Endothelial cell of umbilical vein (primary cell): ENCODE data around the gene YWHAG. TPM values are rescaled to one million over a fixed set of nuclear protein-coding genes. Genes with fewer than 3 reads are reported as not detected.

Source experiments
- BruUV-seq: library from RNA; stranded (reverse); fragments of 400-500 nt; replicated peaks from 2 replicates; lab custom pipeline; 2021; lab: Mats Ljungman, UMichigan
- CTCF ChIA-PET: fragments of 300-600, 350-600 bp; sonication (Branson Sonifier 250); formaldehyde crosslinking; loops from one replicate; lab custom pipeline; 2021; ENCODE audit warnings: antibody characterized with exemption, inconsistent platforms; lab: Charles Lee
- POLR2A ChIA-PET: fragments of 300-600, 350-600 bp; sonication (Branson Sonifier 250); formaldehyde crosslinking; loops from one replicate; lab custom pipeline; 2021; ENCODE audit warnings: antibody characterized with exemption, inconsistent platforms; lab: Charles Lee
- DNase-seq: peaks from one replicate; pipeline ENCODE4 v3.0.0-alpha.2; 2011; ENCODE audit warnings: low read depth, low spot score
- FAIRE-seq: peaks from 2 replicates; lab custom pipeline; 2011; peaks lifted over from hg19 to GRCh38; lab: Jason Lieb, UNC
- H2AFZ ChIP-seq: 2 replicates; pipeline ENCODE4 v1.6.0; 2012; ENCODE audit warnings: low read depth, low read length, control low read depth, inconsistent platforms
- H3K27ac ChIP-seq: 2 replicates; pipeline ENCODE4 v1.5.1; 2011; ENCODE audit warnings: low read depth, mild to moderate bottlenecking, control low read depth, low read length, moderate library complexity; ENCODE audit not compliant: insufficient read depth
- H3K27me3 ChIP-seq, 2 experiments: 2 replicates each; pipeline versions ENCODE4 v1.6.0 to v1.6.1; 2011; ENCODE audit warnings: low read length in 2 of 2, mixed read lengths in 1 of 2; ENCODE audit not compliant: control insufficient read depth in 2 of 2, insufficient read depth in 2 of 2
- H3K36me3 ChIP-seq, 2 experiments: 2 replicates in 1 of 2; 3 replicates in 1 of 2; pipeline ENCODE4 v1.5.1; 2011; ENCODE audit warnings: low read length in 2 of 2, mild to moderate bottlenecking in 1 of 2, moderate library complexity in 1 of 2; ENCODE audit not compliant: control insufficient read depth in 2 of 2, insufficient read depth in 2 of 2; ENCODE audit errors: extremely low read depth in 1 of 2
- H3K4me1 ChIP-seq: 3 replicates; pipeline ENCODE4 v1.5.1; 2011; ENCODE audit warnings: mild to moderate bottlenecking, low read length; ENCODE audit not compliant: control insufficient read depth, insufficient read depth; ENCODE audit errors: extremely low read depth
- H3K4me2 ChIP-seq: 2 replicates; pipeline ENCODE4 v1.6.1; 2011; ENCODE audit warnings: low read length, control low read depth, mixed read lengths; ENCODE audit not compliant: insufficient read depth
- H3K4me3 ChIP-seq, 3 experiments: fragments of 200-600 bp in 1 of 3; sonication (generic), shearing (Covaris generic) in 1 of 3; replicated peaks in 1 of 3; 2 replicates each; pipeline ENCODE4 v1.5.1; 2011 to 2016; ENCODE audit warnings: control low read depth in 3 of 3, low read length in 3 of 3, mild to moderate bottlenecking in 2 of 3, inconsistent platforms in 1 of 3, low read depth in 1 of 3, moderate library complexity in 1 of 3; ENCODE audit not compliant: insufficient read depth in 1 of 3
- H3K79me2 ChIP-seq: 2 replicates; pipeline ENCODE4 v1.6.0; 2012; ENCODE audit warnings: low read length, inconsistent platforms; ENCODE audit not compliant: control insufficient read depth, insufficient read depth
- H3K9ac ChIP-seq: replicated peaks from 2 replicates; pipeline ENCODE3; 2011; ENCODE audit warnings: low read length, control low read depth; ENCODE audit not compliant: insufficient read depth; ENCODE audit errors: extremely low read depth
- H3K9me1 ChIP-seq: replicated peaks from 3 replicates; pipeline ENCODE4 v1.6.0; 2011; ENCODE audit warnings: mild to moderate bottlenecking, low read length; ENCODE audit not compliant: control insufficient read depth, insufficient read depth; ENCODE audit errors: extremely low read depth
- H3K9me3 ChIP-seq: replicated peaks from 2 replicates; pipeline ENCODE4 v1.5.1; 2012; ENCODE audit warnings: low read length, inconsistent platforms; ENCODE audit not compliant: control insufficient read depth, insufficient read depth
- H4K20me1 ChIP-seq: replicated peaks from 2 replicates; pipeline ENCODE3; 2011; ENCODE audit warnings: mild to moderate bottlenecking, low read length; ENCODE audit not compliant: control insufficient read depth, insufficient read depth; ENCODE audit errors: extremely low read depth
- EZH2 ChIP-seq: IDR thresholded peaks from 2 replicates; pipeline ENCODE4 v1.6.1; 2012; ENCODE audit warnings: borderline replicate concordance, low read depth, mild to moderate bottlenecking, moderate library complexity, low read length, inconsistent platforms; ENCODE audit not compliant: severe bottlenecking
- FOS ChIP-seq: IDR thresholded peaks from 2 replicates; pipeline ENCODE4 v1.6.1; 2011; ENCODE audit warnings: mild to moderate bottlenecking, low read length, moderate library complexity, borderline replicate concordance; ENCODE audit not compliant: insufficient read depth
- GATA2 ChIP-seq: IDR thresholded peaks from 2 replicates; pipeline ENCODE4 v1.7.0; 2011; ENCODE audit warnings: low read depth, mild to moderate bottlenecking, moderate library complexity, mixed read lengths, low read length; ENCODE audit not compliant: insufficient read length, insufficient read depth
- JUN ChIP-seq: IDR thresholded peaks from 2 replicates; pipeline ENCODE4 v1.6.1; 2011; ENCODE audit warnings: borderline replicate concordance, low read depth; ENCODE audit not compliant: insufficient read length, insufficient read depth
- MYC ChIP-seq: IDR thresholded peaks from one replicate; pipeline ENCODE4 v1.6.1; 2011; ENCODE audit warnings: mild to moderate bottlenecking, low read depth, low read length
- POLR2A ChIP-seq: IDR thresholded peaks from 2 replicates; pipeline ENCODE4 v1.6.1; 2012; ENCODE audit warnings: low read depth, mild to moderate bottlenecking, control low read depth, low read length
- POLR2AphosphoS5 ChIP-seq: IDR thresholded peaks from 2 replicates; pipeline ENCODE4 v1.6.1; 2012; ENCODE audit warnings: low read depth, mild to moderate bottlenecking, control low read depth, low read length, moderate library complexity; ENCODE audit not compliant: insufficient read depth
- dilution Hi-C: fragments of 300-500 bp; cut with MboI; formaldehyde crosslinking; loops from one replicate; pipeline ENCODE4 v1.15.0; 2019; ENCODE audit warnings: low sequenced_read_pairs; ENCODE audit not compliant: extremely low pct_ligation_motif_present
- intact Hi-C: fragments of 100-400 bp; cut with micrococcal nuclease; formaldehyde crosslinking; loops from one replicate; pipeline ENCODE4 v1.10.0; 2022
- polyA plus RNA-seq, 4 experiments: library from polyadenylated mRNA; depleted of rRNA in 3 of 4; stranded (reverse) in 3 of 4; unstranded in 1 of 4; fragments of >200 nt; gene quantifications; 2 replicates each; pipeline versions ENCODE4 v1.2.1 to v1.2.3, GENCODE V29; 2011 to 2012; ENCODE audit warnings: missing spikeins in 1 of 4
- total RNA-seq: library from RNA; stranded (reverse); gene quantifications from 2 replicates; pipeline ENCODE4 v1.2.3, GENCODE V29; 2021
- TF ChIP-seq, protein P1 (sequence below): IDR thresholded peaks from 2 replicates; pipeline ENCODE4 v1.6.1; 2011; ENCODE audit not compliant: insufficient read depth, insufficient read length
- TF ChIP-seq, protein P2 (sequence below), 2 donors: IDR thresholded peaks; 1 replicate in 1 of 2; 2 replicates in 1 of 2; pipeline ENCODE4 v1.5.1; 2011; ENCODE audit warnings: low read length in 2 of 2, mild to moderate bottlenecking in 2 of 2, moderate library complexity in 2 of 2, control low read depth in 1 of 2, inconsistent platforms in 1 of 2, low read depth in 1 of 2; ENCODE audit not compliant: insufficient read depth in 1 of 2; ENCODE audit errors: extremely low read depth in 1 of 2

YWHAG gene
- total and polyA plus RNA-seq, 2 donors (not counting 3 experiments of a cell fraction or from before 2014, with no cell fraction given), result 55.6 to 205 TPM

DNA sequence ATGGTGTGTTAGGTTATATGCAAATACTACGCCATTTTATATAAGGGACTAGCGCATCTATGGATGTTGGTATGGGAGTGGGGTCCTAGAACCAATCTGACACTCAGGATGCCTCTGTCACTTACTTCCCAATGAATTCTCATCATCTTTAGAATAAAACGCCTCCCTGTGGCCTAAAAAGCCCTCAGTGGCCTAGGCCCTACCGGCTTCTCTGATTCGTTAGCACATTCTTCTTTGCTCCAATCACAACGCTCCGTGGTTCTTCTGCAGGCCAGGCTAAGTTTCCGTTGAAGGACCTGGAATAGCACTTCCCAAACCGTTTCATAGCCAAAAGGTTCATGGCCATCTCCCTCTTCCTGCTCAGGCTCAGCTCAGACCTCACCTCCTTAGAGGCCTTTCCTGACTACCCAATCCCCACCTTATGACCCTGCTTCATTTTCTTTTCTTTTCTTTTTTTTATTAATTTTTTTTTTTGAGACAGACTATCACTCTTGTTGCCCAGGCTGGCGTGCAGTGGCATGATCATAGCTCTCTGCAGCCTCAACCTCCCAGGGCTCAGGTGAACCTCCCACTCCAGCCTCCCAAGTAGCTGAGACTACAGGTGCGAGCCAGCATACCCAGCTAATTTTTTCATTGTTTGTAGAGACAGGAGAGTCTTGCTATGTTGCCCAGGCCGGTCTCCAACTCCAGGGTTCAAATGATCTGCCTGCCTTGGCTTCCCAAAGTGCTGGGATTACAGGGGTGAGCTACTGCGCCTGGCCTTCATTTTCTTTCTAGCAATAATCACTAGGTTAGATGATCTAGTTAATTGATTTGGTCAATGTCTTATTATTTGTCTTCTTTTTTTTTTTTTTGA lies 24.5 kb upstream of the YWHAG start:
- no peak overlapping the region for H3K27ac ChIP-seq
- POLR2A ChIA-PET, result no interaction called here
- H3K79me2 ChIP-seq, result no peaks in the 10 kb centered on the region
- no peak for TF ChIP-seq EZH2
- TF ChIP-seq, protein P1, sequence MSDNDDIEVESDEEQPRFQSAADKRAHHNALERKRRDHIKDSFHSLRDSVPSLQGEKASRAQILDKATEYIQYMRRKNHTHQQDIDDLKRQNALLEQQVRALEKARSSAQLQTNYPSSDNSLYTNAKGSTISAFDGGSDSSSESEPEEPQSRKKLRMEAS, result no peak
- TF ChIP-seq POLR2A, result no peak
- TF ChIP-seq MYC, result no peak
- no peak for TF ChIP-seq FOS
- TF ChIP-seq POLR2AphosphoS5, result no peak
- TF ChIP-seq JUN, result no peak
- TF ChIP-seq, protein P2, sequence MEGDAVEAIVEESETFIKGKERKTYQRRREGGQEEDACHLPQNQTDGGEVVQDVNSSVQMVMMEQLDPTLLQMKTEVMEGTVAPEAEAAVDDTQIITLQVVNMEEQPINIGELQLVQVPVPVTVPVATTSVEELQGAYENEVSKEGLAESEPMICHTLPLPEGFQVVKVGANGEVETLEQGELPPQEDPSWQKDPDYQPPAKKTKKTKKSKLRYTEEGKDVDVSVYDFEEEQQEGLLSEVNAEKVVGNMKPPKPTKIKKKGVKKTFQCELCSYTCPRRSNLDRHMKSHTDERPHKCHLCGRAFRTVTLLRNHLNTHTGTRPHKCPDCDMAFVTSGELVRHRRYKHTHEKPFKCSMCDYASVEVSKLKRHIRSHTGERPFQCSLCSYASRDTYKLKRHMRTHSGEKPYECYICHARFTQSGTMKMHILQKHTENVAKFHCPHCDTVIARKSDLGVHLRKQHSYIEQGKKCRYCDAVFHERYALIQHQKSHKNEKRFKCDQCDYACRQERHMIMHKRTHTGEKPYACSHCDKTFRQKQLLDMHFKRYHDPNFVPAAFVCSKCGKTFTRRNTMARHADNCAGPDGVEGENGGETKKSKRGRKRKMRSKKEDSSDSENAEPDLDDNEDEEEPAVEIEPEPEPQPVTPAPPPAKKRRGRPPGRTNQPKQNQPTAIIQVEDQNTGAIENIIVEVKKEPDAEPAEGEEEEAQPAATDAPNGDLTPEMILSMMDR (IDR thresholded peaks at IDR 0.05; ENCODE audit: extremely low read depth in 1 of 2, insufficient read depth in 1 of 2, low read depth in 1 of 2, low read length in 2 of 2), result no peak
- no peak for TF ChIP-seq GATA2
- H3K4me2 ChIP-seq, result no peak overlapping the region
- H3K9me3 ChIP-seq, result no peaks in the 10 kb centered on the region
- dilution Hi-C loops (no loop called here), intact Hi-C loops (no loop called here)
- H2AFZ ChIP-seq, result peak overlapping the region; percentile 12
- H3K4me1 ChIP-seq, result peaks cover 15% of the 10 kb centered on the region
- H3K27me3 ChIP-seq, result no peaks in the 10 kb centered on the region
- H3K4me3 ChIP-seq, result no peak overlapping the region
- FAIRE-seq, result peak; percentile 60
- H3K9me1 ChIP-seq, result no peaks in the 10 kb centered on the region
- no TSS peak for BruUV-seq
- H3K9ac ChIP-seq, result no peak overlapping the region
- no peaks in the 10 kb centered on the region for H4K20me1 ChIP-seq
- peak; percentile 32 for DNase-seq
- H3K36me3 ChIP-seq, result no peaks in the 10 kb centered on the region
- CTCF ChIA-PET, result interaction anchor here (0.5 to 1.5 kb wide), 3 partner anchors 7 to 23 kb away, joined by 3 read pairs; no protein-coding TSS in a partner anchor
